Transverse colon (tissue), 4 donors: Measurements from ENCODE around the gene PHF12.

Source experiments
- EP300 ChIP-seq: sonication (generic); formaldehyde crosslinking; IDR thresholded peaks from one replicate; pipeline ENCODE4 v1.6.1; 2017; ENCODE audit warnings: antibody characterized with exemption, low read depth
- POLR2A ChIP-seq: fragments of 450-650 bp; IDR thresholded peaks from one replicate; pipeline ENCODE4 v1.6.1; 2016; ENCODE audit warnings: antibody characterized with exemption, mild to moderate bottlenecking, moderate library complexity
- POLR2AphosphoS5 ChIP-seq, 3 donors: sonication (generic); formaldehyde crosslinking; IDR thresholded peaks; one replicate each; pipeline ENCODE4 v1.6.1; 2016; ENCODE audit warnings: antibody characterized with exemption in 3 of 3
- TF ChIP-seq, protein P1 (sequence below), 5 experiments: fragments of 200-600 bp in 3 of 5; fragments of 450-650 bp in 2 of 5; sonication (generic) in 3 of 5; IDR thresholded peaks; 1 replicate in 2 of 5; 2 replicates in 3 of 5; pipeline ENCODE4 v1.5.1; 2016 to 2017; ENCODE audit warnings: antibody characterized with exemption in 5 of 5, inconsistent platforms in 3 of 5, mild to moderate bottlenecking in 2 of 5, moderate library complexity in 1 of 5

DNA sequence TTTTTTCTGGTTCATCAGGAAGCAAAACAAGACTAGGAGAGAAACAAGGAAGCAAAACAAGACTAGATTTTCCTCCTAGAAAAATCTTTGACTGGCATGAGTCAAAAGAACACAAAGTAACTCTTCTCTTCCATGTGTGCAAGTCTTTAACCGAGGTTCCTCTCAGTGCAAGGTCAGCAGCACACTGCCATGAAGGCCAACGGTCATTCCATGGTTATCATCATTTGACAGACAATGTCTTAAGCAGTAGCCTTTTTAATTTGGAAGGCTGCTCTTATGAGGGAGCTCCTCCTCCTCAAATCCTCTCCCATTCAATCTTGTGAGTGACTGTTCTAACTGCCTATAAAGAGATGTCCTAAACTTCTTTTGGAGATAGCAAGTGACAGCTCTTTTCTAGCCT is 33.0 kb downstream of the PHF12 start:
- TF ChIP-seq POLR2A (no peak), EP300 (no peak), POLR2AphosphoS5 (IDR thresholded peaks at IDR 0.05) (no peak)
- TF ChIP-seq, protein P1, sequence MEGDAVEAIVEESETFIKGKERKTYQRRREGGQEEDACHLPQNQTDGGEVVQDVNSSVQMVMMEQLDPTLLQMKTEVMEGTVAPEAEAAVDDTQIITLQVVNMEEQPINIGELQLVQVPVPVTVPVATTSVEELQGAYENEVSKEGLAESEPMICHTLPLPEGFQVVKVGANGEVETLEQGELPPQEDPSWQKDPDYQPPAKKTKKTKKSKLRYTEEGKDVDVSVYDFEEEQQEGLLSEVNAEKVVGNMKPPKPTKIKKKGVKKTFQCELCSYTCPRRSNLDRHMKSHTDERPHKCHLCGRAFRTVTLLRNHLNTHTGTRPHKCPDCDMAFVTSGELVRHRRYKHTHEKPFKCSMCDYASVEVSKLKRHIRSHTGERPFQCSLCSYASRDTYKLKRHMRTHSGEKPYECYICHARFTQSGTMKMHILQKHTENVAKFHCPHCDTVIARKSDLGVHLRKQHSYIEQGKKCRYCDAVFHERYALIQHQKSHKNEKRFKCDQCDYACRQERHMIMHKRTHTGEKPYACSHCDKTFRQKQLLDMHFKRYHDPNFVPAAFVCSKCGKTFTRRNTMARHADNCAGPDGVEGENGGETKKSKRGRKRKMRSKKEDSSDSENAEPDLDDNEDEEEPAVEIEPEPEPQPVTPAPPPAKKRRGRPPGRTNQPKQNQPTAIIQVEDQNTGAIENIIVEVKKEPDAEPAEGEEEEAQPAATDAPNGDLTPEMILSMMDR (IDR thresholded peaks at IDR 0.05): no peak
